ENCODE results near the gene CDKN3. TPM values are rescaled to one million over a fixed set of nuclear protein-coding genes. Genes with fewer than 3 reads are reported as not detected.

The CDKN3 gene
- total RNA-seq, 2 donors from 2014 or later = 3.5 to 13.5 TPM

DNA sequence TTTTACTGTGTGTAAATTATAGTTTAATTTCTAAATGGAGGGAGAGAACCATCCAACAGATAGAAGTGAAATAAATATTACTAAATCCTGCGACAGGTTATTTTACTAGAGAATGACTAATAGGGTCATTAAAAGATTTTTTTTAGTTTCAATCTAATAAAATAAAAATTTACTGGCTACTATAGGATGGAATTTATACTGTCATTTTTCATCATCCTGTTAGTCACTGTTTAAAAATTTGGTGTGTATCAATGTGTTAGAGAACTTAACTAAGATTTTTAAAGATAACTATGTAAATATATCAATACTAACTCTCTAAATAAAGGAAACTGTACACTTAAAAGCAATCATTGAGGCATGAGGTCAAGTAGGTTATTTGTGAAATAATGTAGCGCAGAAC lies 41.1 kb upstream of the CDKN3 start:
- H3K36me3 ChIP-seq = no peaks in the 10 kb centered on the region
- DNase-seq (ENCODE audit: low spot score) (no peak), ATAC-seq (ENCODE audit: insufficient number of reproducible peaks, low FRiP score, low read depth) (no peak)
- H3K9me3 ChIP-seq = no peaks in the 10 kb centered on the region
- no peak overlapping the region for H3K27ac ChIP-seq
- H3K4me3 ChIP-seq = no peak overlapping the region
- no peaks in the 10 kb centered on the region for H3K4me1 ChIP-seq (ENCODE audit: control insufficient read depth in 1 of 2, low read depth in 2 of 2)
- H3K27me3 ChIP-seq (replicated peaks; ENCODE audit: insufficient read depth) = no peaks in the 10 kb centered on the region
- TF ChIP-seq, protein P1, sequence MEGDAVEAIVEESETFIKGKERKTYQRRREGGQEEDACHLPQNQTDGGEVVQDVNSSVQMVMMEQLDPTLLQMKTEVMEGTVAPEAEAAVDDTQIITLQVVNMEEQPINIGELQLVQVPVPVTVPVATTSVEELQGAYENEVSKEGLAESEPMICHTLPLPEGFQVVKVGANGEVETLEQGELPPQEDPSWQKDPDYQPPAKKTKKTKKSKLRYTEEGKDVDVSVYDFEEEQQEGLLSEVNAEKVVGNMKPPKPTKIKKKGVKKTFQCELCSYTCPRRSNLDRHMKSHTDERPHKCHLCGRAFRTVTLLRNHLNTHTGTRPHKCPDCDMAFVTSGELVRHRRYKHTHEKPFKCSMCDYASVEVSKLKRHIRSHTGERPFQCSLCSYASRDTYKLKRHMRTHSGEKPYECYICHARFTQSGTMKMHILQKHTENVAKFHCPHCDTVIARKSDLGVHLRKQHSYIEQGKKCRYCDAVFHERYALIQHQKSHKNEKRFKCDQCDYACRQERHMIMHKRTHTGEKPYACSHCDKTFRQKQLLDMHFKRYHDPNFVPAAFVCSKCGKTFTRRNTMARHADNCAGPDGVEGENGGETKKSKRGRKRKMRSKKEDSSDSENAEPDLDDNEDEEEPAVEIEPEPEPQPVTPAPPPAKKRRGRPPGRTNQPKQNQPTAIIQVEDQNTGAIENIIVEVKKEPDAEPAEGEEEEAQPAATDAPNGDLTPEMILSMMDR (IDR thresholded peaks at IDR 0.05) = no peak

DNA sequence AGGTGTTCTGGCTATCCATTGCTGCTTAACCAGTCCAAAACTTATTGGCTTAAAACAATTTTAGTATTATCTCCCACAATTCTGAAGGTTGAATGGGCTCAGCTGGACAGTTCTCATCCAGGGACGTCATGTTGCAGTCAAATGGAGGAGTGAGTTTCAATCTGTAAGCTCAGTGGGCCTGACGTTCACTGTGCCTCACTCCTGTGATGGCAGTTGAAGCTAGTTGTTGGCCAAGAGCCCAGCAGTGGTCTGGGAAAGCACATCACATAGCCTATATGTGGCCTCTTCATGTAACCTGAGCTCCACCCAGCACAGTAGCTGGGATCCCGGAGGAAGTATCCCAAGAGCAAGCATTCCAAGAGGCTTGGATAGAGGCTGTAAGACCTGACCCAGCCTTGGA lies 40.6 kb upstream of the CDKN3 start:
- no peaks in the 10 kb centered on the region for H3K9me3 ChIP-seq
- ATAC-seq (ENCODE audit: insufficient number of reproducible peaks, low FRiP score, low read depth) (no peak), DNase-seq (ENCODE audit: low spot score) (no peak)
- TF ChIP-seq, protein P1 (IDR thresholded peaks at IDR 0.05) = no peak
- H3K4me3 ChIP-seq = no peak overlapping the region
- H3K27me3 ChIP-seq (replicated peaks; ENCODE audit: insufficient read depth) = no peaks in the 10 kb centered on the region
- H3K27ac ChIP-seq = no peak overlapping the region
- no peaks in the 10 kb centered on the region for H3K4me1 ChIP-seq (ENCODE audit: control insufficient read depth in 1 of 2, low read depth in 2 of 2)
- no peaks in the 10 kb centered on the region for H3K36me3 ChIP-seq

DNA sequence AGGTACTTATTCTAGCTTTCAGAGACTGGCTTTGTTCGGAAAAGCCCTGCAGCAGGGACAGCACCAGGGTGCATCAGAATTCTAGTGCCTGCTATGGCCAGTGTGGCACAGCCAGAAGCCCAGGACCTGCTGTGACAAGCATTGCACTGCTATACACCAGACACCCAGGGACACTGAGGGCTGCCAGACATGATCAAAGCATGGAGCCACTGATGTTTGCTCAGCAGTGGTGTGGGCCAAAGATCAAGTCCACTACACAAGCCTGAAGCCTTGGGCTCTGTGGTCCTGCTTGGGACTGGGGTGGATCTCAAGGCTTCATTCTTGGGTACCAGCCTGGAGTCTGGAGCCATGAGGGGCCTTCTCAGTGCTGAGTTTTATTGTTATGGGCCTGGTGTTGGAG lies 36.1 kb upstream of the CDKN3 start:
- Histone ChIP-seq H3K27ac (no peak overlapping the region), H3K4me3 (no peak overlapping the region), H3K9me3 (no peaks in the 10 kb centered on the region), H3K4me1 (ENCODE audit: control insufficient read depth in 1 of 2, low read depth in 2 of 2) (peaks cover 3 to 11% of the 10 kb centered on the region in 2 donors), H3K27me3 (replicated peaks; ENCODE audit: insufficient read depth) (no peaks in the 10 kb centered on the region), H3K36me3 (no peaks in the 10 kb centered on the region)
- ATAC-seq (ENCODE audit: insufficient number of reproducible peaks, low FRiP score, low read depth) (no peak), DNase-seq (ENCODE audit: low spot score) (no peak)
- TF ChIP-seq, protein P1 (IDR thresholded peaks at IDR 0.05) = no peak

DNA sequence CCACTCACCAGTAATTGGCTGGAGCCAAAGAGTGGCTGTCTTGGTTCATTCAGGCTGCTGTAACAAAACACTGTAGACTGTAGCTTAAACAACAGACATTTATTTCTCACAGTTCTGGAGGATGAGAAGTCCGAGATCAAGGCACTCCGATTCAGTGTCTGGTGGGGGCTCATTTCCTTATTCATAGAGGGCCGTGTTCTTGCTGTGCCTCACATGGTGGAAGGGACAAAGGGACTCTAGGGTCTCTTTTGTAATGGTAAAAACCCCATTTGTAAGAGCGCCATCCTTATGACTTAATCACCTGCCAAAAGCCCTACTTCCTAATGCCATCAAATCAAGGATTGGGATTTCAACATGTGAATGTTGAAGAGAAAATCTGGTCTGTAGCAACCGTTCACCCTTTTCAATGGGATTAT lies 34.7 kb upstream of the CDKN3 start:
- Histone ChIP-seq H3K4me3 (no peak overlapping the region), H3K36me3 (no peaks in the 10 kb centered on the region), H3K4me1 (ENCODE audit: control insufficient read depth in 1 of 2, low read depth in 2 of 2) (peaks cover 3 to 16% of the 10 kb centered on the region in 2 donors), H3K27me3 (replicated peaks; ENCODE audit: insufficient read depth) (no peaks in the 10 kb centered on the region), H3K27ac (no peak overlapping the region), H3K9me3 (no peaks in the 10 kb centered on the region)
- TF ChIP-seq, protein P1 (IDR thresholded peaks at IDR 0.05) = no peak
- ATAC-seq (ENCODE audit: insufficient number of reproducible peaks, low FRiP score, low read depth) = no peak
- no peak for DNase-seq (ENCODE audit: low spot score)

DNA sequence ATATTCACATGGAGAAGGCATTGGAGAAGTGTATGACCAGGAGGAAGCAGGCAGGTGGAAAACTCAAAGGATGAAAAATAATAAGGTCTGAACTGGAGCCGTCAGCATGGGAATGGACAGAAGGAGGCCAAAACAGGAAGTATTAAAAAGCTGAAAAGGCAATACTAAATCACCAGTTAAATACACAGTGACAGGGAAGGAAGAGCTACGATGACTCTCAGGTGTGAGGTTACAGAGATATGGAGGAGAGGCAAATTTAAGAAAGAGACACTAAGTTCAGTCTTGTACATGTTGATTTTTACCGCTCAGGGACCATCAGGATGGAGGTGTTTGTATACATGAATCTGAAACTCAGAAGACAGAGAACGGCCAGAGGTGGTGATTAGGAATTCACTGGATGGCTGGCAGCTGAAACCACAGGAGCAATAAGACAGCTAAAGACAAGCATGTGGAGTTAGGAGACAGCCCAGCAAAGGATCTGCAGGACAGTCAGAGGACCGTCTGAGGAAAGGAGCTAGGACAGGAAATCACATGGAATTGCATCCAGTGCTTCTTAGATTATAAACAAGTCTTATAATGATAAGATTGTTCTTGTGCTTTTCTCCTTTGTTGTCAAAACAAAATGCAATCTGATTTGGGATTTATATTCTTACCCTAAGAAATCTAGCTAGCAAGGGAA lies 33.9 kb upstream of the CDKN3 start:
- no peak for DNase-seq (ENCODE audit: low spot score)
- no peaks in the 10 kb centered on the region for H3K9me3 ChIP-seq

More for the DNA sequence above, 33.9 kb upstream of the CDKN3 start:
- no peak overlapping the region for H3K27ac ChIP-seq
- TF ChIP-seq, protein P1 (IDR thresholded peaks at IDR 0.05) = no peak
- H3K4me3 ChIP-seq = no peak overlapping the region
- H3K4me1 ChIP-seq (ENCODE audit: control insufficient read depth in 1 of 2, low read depth in 2 of 2) = peaks cover 3 to 16% of the 10 kb centered on the region in 2 donors
- no peaks in the 10 kb centered on the region for H3K36me3 ChIP-seq
- no peaks in the 10 kb centered on the region for H3K27me3 ChIP-seq (replicated peaks; ENCODE audit: insufficient read depth)
- no peak for ATAC-seq (ENCODE audit: insufficient number of reproducible peaks, low FRiP score, low read depth)
